ENCODE data around the gene PTPRK.

- TF ChIP-seq, protein P1, sequence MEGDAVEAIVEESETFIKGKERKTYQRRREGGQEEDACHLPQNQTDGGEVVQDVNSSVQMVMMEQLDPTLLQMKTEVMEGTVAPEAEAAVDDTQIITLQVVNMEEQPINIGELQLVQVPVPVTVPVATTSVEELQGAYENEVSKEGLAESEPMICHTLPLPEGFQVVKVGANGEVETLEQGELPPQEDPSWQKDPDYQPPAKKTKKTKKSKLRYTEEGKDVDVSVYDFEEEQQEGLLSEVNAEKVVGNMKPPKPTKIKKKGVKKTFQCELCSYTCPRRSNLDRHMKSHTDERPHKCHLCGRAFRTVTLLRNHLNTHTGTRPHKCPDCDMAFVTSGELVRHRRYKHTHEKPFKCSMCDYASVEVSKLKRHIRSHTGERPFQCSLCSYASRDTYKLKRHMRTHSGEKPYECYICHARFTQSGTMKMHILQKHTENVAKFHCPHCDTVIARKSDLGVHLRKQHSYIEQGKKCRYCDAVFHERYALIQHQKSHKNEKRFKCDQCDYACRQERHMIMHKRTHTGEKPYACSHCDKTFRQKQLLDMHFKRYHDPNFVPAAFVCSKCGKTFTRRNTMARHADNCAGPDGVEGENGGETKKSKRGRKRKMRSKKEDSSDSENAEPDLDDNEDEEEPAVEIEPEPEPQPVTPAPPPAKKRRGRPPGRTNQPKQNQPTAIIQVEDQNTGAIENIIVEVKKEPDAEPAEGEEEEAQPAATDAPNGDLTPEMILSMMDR (IDR thresholded peaks at IDR 0.05 in 4 of 5, conservative IDR thresholded peaks at IDR 0.05 in 1 of 5): no peak
- no peak for TF ChIP-seq POLR2A (IDR thresholded peaks at IDR 0.05)
Measured at GRCh38 chr6:128209771-128210170, 310.6 kb downstream of the PTPRK start.
